Gastrocnemius medialis (tissue), 4 donors: ENCODE results near the gene THOC5.

ENCODE experiments used
- CTCF ChIP-seq, 5 experiments: fragments of 450-650 bp in 3 of 5; fragments of 200-600 bp in 2 of 5; sonication (generic) in 2 of 5; IDR thresholded peaks in 4 of 5; conservative IDR thresholded peaks in 1 of 5; 1 replicate in 4 of 5; 2 replicates in 1 of 5; pipeline ENCODE4 v1.5.1; 2016 to 2019; ENCODE audit warnings: antibody characterized with exemption in 5 of 5, mild to moderate bottlenecking in 3 of 5, moderate library complexity in 3 of 5
- POLR2A ChIP-seq, 2 donors: fragments of 450-650 bp; IDR thresholded peaks; one replicate each; pipeline ENCODE4 v1.6.1; 2017; ENCODE audit warnings: antibody characterized with exemption in 2 of 2, mild to moderate bottlenecking in 2 of 2, moderate library complexity in 2 of 2

- TF ChIP-seq CTCF (IDR thresholded peaks at IDR 0.05 in 4 of 5, conservative IDR thresholded peaks at IDR 0.05 in 1 of 5) = no peak
- no peak for TF ChIP-seq POLR2A (IDR thresholded peaks at IDR 0.05)
Measured at GRCh38 chr22:29457730-29458129, 95.8 kb downstream of the THOC5 start.
